Measurements from ENCODE around the gene SLC6A7.

The SLC6A7 gene

GRCh38 chr5:150175076-150175475, 14.8 kb upstream of the SLC6A7 start:
- no peak for DNase-seq

- peak; percentile 29 for DNase-seq
Measured at GRCh38 chr5:150175536-150175935, 14.3 kb upstream of the SLC6A7 start.

GRCh38 chr5:150176745-150177477, 13.0 kb upstream of the SLC6A7 start:
- no peak for DNase-seq

- DNase-seq: no peak
Measured at GRCh38 chr5:150177721-150178120, 12.1 kb upstream of the SLC6A7 start.

- DNase-seq: no peak
Measured at GRCh38 chr5:150178262-150178661, 11.6 kb upstream of the SLC6A7 start.

- DNase-seq: no peak
Measured at GRCh38 chr5:150179019-150179620, 10.7 kb upstream of the SLC6A7 start.

- no peak for DNase-seq
Measured at GRCh38 chr5:150180241-150181026, 9.4 kb upstream of the SLC6A7 start.

- DNase-seq: peak; percentile 45
Measured at GRCh38 chr5:150181027-150181426, 8.8 kb upstream of the SLC6A7 start.

GRCh38 chr5:150181766-150182545, 7.9 kb upstream of the SLC6A7 start:
- DNase-seq: no peak

- no peak for DNase-seq
Measured at GRCh38 chr5:150182774-150183173, 7.1 kb upstream of the SLC6A7 start.

GRCh38 chr5:150183436-150183835, 6.4 kb upstream of the SLC6A7 start:
- no peak for DNase-seq

GRCh38 chr5:150184006-150184405, 5.9 kb upstream of the SLC6A7 start:
- DNase-seq: no peak

- DNase-seq: no peak
Measured at GRCh38 chr5:150184990-150185912, 4.6 kb upstream of the SLC6A7 start.

- DNase-seq: no peak
Measured at GRCh38 chr5:150186137-150186536, 3.7 kb upstream of the SLC6A7 start.

GRCh38 chr5:150186897-150187296, 3.0 kb upstream of the SLC6A7 start:
- no peak for DNase-seq

GRCh38 chr5:150188146-150188842, 1.6 kb upstream of the SLC6A7 start:
- DNase-seq: no peak

GRCh38 chr5:150189326-150189725, 536 bp upstream of the SLC6A7 start:
- DNase-seq: no peak

- no peak for DNase-seq
Measured at GRCh38 chr5:150190503-150190979, 679 bp downstream of the SLC6A7 start.

GRCh38 chr5:150190987-150191386, 1.1 kb downstream of the SLC6A7 start:
- no peak for DNase-seq

- no peak for DNase-seq
Measured at GRCh38 chr5:150192462-150192861, 2.6 kb downstream of the SLC6A7 start.
